ENCODE measurements around the gene RAB31. TPM values are rescaled to one million over a fixed set of nuclear protein-coding genes. Genes with fewer than 3 reads are reported as not detected.

RAB31 gene
- total and polyA plus RNA-seq, 5 donors from 2014 or later, result 0.78 to 5.8 (median 1.3) TPM

- Mint-ChIP-seq H3K27me3 (no peaks in the 10 kb centered on the region), H3K4me1 (no peaks in the 10 kb centered on the region), H3K27ac (no peak overlapping the region), H3K9me3 (peaks cover 0 to 1% (median 0%) of the 10 kb centered on the region in 7 donors), H3K4me3 (no peak overlapping the region), H3K36me3 (no peaks in the 10 kb centered on the region)
- H3K36me3 ChIP-seq (ENCODE audit: control insufficient read depth, insufficient read depth, low read length), result no peaks in the 10 kb centered on the region
- H3K27ac ChIP-seq (ENCODE audit: insufficient read depth, low read length, poor library complexity, severe bottlenecking), result no peak overlapping the region
- DNase-seq (no peak), ATAC-seq (ENCODE audit: low read depth in 2 of 2) (no peak)
- H3K9me3 ChIP-seq (ENCODE audit: control insufficient read depth in 2 of 2, low read length in 2 of 2), result no peaks in the 10 kb centered on the region
- no peaks in the 10 kb centered on the region for H3K27me3 ChIP-seq (ENCODE audit: control insufficient read depth, insufficient read depth, low read length)
- no peak overlapping the region for H3K4me3 ChIP-seq (ENCODE audit: low read depth, low read length)
- H3K4me1 ChIP-seq (ENCODE audit: control insufficient read depth, insufficient read depth, low read length, poor library complexity, severe bottlenecking), result no peaks in the 10 kb centered on the region
These were observed 127.7 kb downstream of the RAB31 start for GRCh38 chr18:9835825-9836224.

- no peaks in the 10 kb centered on the region for H3K4me1 ChIP-seq (ENCODE audit: control insufficient read depth, insufficient read depth, low read length, poor library complexity, severe bottlenecking)
- no peak overlapping the region for H3K27ac ChIP-seq (ENCODE audit: insufficient read depth, low read length, poor library complexity, severe bottlenecking)
- Mint-ChIP-seq H3K27me3 (no peaks in the 10 kb centered on the region), H3K36me3 (no peaks in the 10 kb centered on the region), H3K9me3 (no peaks in the 10 kb centered on the region), H3K27ac (peak overlapping the region in 1 of 3 donors; percentile 30), H3K4me1 (no peaks in the 10 kb centered on the region), H3K4me3 (no peak overlapping the region)
- no peak overlapping the region for H3K4me3 ChIP-seq (ENCODE audit: low read depth, low read length)
- ATAC-seq (ENCODE audit: low read depth in 2 of 2) (no peak), DNase-seq (no peak)
- no peaks in the 10 kb centered on the region for H3K9me3 ChIP-seq (ENCODE audit: control insufficient read depth in 2 of 2, low read length in 2 of 2)
- H3K27me3 ChIP-seq (ENCODE audit: control insufficient read depth, insufficient read depth, low read length), result no peaks in the 10 kb centered on the region
- no peaks in the 10 kb centered on the region for H3K36me3 ChIP-seq (ENCODE audit: control insufficient read depth, insufficient read depth, low read length)
These were observed 130.2 kb downstream of the RAB31 start for GRCh38 chr18:9838144-9838877.

DNA sequence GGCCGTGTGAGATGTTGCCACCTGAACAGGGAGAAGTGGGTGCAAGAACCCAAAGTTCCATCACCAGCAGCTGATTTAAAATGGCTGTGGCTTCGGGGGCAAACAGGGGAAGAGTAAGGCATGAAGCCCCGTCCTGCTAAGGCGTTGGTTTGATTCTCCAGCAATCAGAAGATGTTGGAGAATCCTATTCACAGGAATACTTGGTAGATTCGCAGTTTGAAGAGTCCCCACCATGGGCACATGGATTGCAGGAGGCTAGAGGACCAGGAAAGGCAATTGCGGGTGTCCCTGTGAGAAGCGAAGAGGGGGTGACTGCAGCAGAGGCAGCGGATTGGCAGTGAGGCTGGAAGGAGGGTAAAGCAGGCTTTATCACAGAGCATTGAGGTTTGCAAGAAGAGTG, 131.1 kb downstream of the RAB31 start:
- H3K9me3 Mint-ChIP-seq, result no peaks in the 10 kb centered on the region
- H3K27me3 ChIP-seq (ENCODE audit: control insufficient read depth, insufficient read depth, low read length), result no peaks in the 10 kb centered on the region
- no peak for ATAC-seq (ENCODE audit: low read depth in 2 of 2)

GRCh38 chr18:9839853-9840252, 131.8 kb downstream of the RAB31 start:
- H3K36me3 ChIP-seq (ENCODE audit: control insufficient read depth, insufficient read depth, low read length), result no peaks in the 10 kb centered on the region
- H3K4me1 ChIP-seq (ENCODE audit: control insufficient read depth, insufficient read depth, low read length, poor library complexity, severe bottlenecking), result no peaks in the 10 kb centered on the region
- no peak overlapping the region for H3K4me3 ChIP-seq (ENCODE audit: low read depth, low read length)
- no peak overlapping the region for H3K27ac Mint-ChIP-seq
- no peak for ATAC-seq (ENCODE audit: low read depth in 2 of 2)
- no peaks in the 10 kb centered on the region for H3K36me3 Mint-ChIP-seq
- H3K4me1 Mint-ChIP-seq, result no peaks in the 10 kb centered on the region
- H3K27me3 ChIP-seq (ENCODE audit: control insufficient read depth, insufficient read depth, low read length), result no peaks in the 10 kb centered on the region
- no peak overlapping the region for H3K4me3 Mint-ChIP-seq
- H3K27me3 Mint-ChIP-seq, result no peaks in the 10 kb centered on the region
- no peak overlapping the region for H3K27ac ChIP-seq (ENCODE audit: insufficient read depth, low read length, poor library complexity, severe bottlenecking)
- no peaks in the 10 kb centered on the region for H3K9me3 ChIP-seq (ENCODE audit: control insufficient read depth in 2 of 2, low read length in 2 of 2)
- no peaks in the 10 kb centered on the region for H3K9me3 Mint-ChIP-seq
- no peak for DNase-seq

More for the DNA sequence above, 131.1 kb downstream of the RAB31 start:
- Mint-ChIP-seq H3K4me1 (no peaks in the 10 kb centered on the region), H3K36me3 (no peaks in the 10 kb centered on the region), H3K4me3 (no peak overlapping the region), H3K27me3 (no peaks in the 10 kb centered on the region), H3K27ac (peak overlapping the region in 1 of 3 donors; percentile 30)
- Histone ChIP-seq H3K9me3 (ENCODE audit: control insufficient read depth in 2 of 2, low read length in 2 of 2) (no peaks in the 10 kb centered on the region), H3K4me3 (ENCODE audit: low read depth, low read length) (no peak overlapping the region), H3K27ac (ENCODE audit: insufficient read depth, low read length, poor library complexity, severe bottlenecking) (no peak overlapping the region), H3K4me1 (ENCODE audit: control insufficient read depth, insufficient read depth, low read length, poor library complexity, severe bottlenecking) (no peaks in the 10 kb centered on the region), H3K36me3 (ENCODE audit: control insufficient read depth, insufficient read depth, low read length) (no peaks in the 10 kb centered on the region)
- no peak for DNase-seq

- H3K9me3 Mint-ChIP-seq, result no peaks in the 10 kb centered on the region
- ATAC-seq (ENCODE audit: low read depth in 2 of 2) (no peak), DNase-seq (no peak)
- Histone ChIP-seq H3K36me3 (ENCODE audit: control insufficient read depth, insufficient read depth, low read length) (no peaks in the 10 kb centered on the region), H3K9me3 (ENCODE audit: control insufficient read depth in 2 of 2, low read length in 2 of 2) (no peaks in the 10 kb centered on the region), H3K4me3 (ENCODE audit: low read depth, low read length) (no peak overlapping the region), H3K27me3 (ENCODE audit: control insufficient read depth, insufficient read depth, low read length) (no peaks in the 10 kb centered on the region), H3K4me1 (ENCODE audit: control insufficient read depth, insufficient read depth, low read length, poor library complexity, severe bottlenecking) (no peaks in the 10 kb centered on the region), H3K27ac (ENCODE audit: insufficient read depth, low read length, poor library complexity, severe bottlenecking) (no peak overlapping the region)
- no peaks in the 10 kb centered on the region for H3K4me1 Mint-ChIP-seq
- peaks cover 4% of the 10 kb centered on the region for H3K27me3 Mint-ChIP-seq
- no peak overlapping the region for H3K4me3 Mint-ChIP-seq
- no peaks in the 10 kb centered on the region for H3K36me3 Mint-ChIP-seq
- H3K27ac Mint-ChIP-seq, result no peak overlapping the region
These were observed 133.7 kb downstream of the RAB31 start for GRCh38 chr18:9841752-9842151.

DNA sequence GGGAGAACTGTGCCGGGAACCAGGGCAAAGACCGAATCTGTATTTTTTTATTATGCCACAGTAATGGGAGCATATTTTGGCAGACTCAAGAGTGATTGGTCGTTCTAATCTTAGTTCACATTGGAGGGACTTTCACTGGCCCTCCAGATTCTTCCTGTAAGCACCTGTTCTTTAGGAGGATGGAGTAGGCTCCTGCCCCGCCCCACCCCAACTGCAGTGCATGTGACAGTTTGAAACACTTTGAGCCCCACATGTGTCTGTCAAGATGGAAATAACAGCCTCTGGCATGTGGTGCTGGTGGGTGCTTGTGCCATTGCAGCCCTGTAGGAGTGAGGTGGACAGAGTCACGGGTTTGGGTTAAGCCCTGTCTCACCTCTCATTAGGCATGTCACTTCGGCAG, 134.3 kb downstream of the RAB31 start:
- no peaks in the 10 kb centered on the region for H3K4me1 Mint-ChIP-seq

DNA sequence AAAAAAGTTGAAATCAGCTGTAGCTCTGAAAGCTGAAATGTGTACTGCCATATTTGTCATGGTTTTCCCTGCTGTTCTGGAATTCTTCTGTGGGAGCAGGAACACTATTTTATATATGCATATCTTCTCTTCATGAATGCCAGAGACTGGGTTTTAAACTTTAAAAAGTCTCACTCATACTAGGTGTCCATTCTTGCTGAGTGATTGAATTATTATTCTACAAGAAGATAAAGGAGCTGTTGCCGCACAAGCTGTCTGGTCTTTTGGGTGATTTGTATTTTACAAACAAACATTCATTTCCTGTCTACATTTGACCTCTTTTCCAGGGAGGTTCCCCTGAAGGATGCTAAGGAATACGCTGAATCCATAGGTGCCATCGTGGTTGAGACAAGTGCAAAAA, 137.2 kb downstream of the RAB31 start:
- no peak overlapping the region for H3K27ac Mint-ChIP-seq
- Histone ChIP-seq H3K9me3 (ENCODE audit: control insufficient read depth in 2 of 2, low read length in 2 of 2) (no peaks in the 10 kb centered on the region), H3K4me3 (ENCODE audit: low read depth, low read length) (no peak overlapping the region), H3K27ac (ENCODE audit: insufficient read depth, low read length, poor library complexity, severe bottlenecking) (no peak overlapping the region), H3K36me3 (ENCODE audit: control insufficient read depth, insufficient read depth, low read length) (no peaks in the 10 kb centered on the region), H3K27me3 (ENCODE audit: control insufficient read depth, insufficient read depth, low read length) (no peaks in the 10 kb centered on the region), H3K4me1 (ENCODE audit: control insufficient read depth, insufficient read depth, low read length, poor library complexity, severe bottlenecking) (no peaks in the 10 kb centered on the region)
- H3K4me1 Mint-ChIP-seq, result no peaks in the 10 kb centered on the region
- H3K27me3 Mint-ChIP-seq, result peaks cover 14% of the 10 kb centered on the region
- H3K4me3 Mint-ChIP-seq, result no peak overlapping the region
- ATAC-seq (ENCODE audit: low read depth in 2 of 2), result no peak
- H3K9me3 Mint-ChIP-seq, result peaks cover 0 to 1% (median 0%) of the 10 kb centered on the region in 7 donors
- no peaks in the 10 kb centered on the region for H3K36me3 Mint-ChIP-seq
- no peak for DNase-seq

More for the DNA sequence above, 134.3 kb downstream of the RAB31 start:
- Histone ChIP-seq H3K4me1 (ENCODE audit: control insufficient read depth, insufficient read depth, low read length, poor library complexity, severe bottlenecking) (no peaks in the 10 kb centered on the region), H3K9me3 (ENCODE audit: control insufficient read depth in 2 of 2, low read length in 2 of 2) (no peaks in the 10 kb centered on the region), H3K4me3 (ENCODE audit: low read depth, low read length) (no peak overlapping the region), H3K27me3 (ENCODE audit: control insufficient read depth, insufficient read depth, low read length) (no peaks in the 10 kb centered on the region), H3K27ac (ENCODE audit: insufficient read depth, low read length, poor library complexity, severe bottlenecking) (no peak overlapping the region), H3K36me3 (ENCODE audit: control insufficient read depth, insufficient read depth, low read length) (no peaks in the 10 kb centered on the region)
- Mint-ChIP-seq H3K27me3 (peaks cover 4% of the 10 kb centered on the region), H3K27ac (no peak overlapping the region), H3K4me3 (no peak overlapping the region), H3K36me3 (no peaks in the 10 kb centered on the region), H3K9me3 (peaks cover 0 to 1% (median 0%) of the 10 kb centered on the region in 7 donors)
- DNase-seq (no peak), ATAC-seq (ENCODE audit: low read depth in 2 of 2) (no peak)
